NB4 (cell line): ENCODE data around the gene RPP40.
A peak's percentile ranks its signal among the peaks of the same experiment; 100 is the strongest.

Experiments
- DNase-seq: peaks from one replicate; pipeline ENCODE4 v3.0.0; 2010; ENCODE audit warnings: low read depth
- H3K4me3 ChIP-seq: one replicate; pipeline ENCODE4 v1.5.1; 2011; ENCODE audit warnings: mild to moderate bottlenecking, low read depth, low read length, moderate library complexity
- MYC ChIP-seq: IDR thresholded peaks from 2 replicates; pipeline ENCODE4 v1.6.1; 2011; ENCODE audit warnings: low read depth, low read length
- POLR2A ChIP-seq: IDR thresholded peaks from 2 replicates; pipeline ENCODE4 v1.6.1; 2011; ENCODE audit warnings: mild to moderate bottlenecking; ENCODE audit not compliant: insufficient read length; ENCODE audit errors: extremely low read depth
- TF ChIP-seq, protein P1 (sequence below): IDR thresholded peaks from 2 replicates; pipeline ENCODE4 v1.6.1; 2011; ENCODE audit warnings: low read depth, low read length
- TF ChIP-seq, protein P2 (sequence below): IDR thresholded peaks from one replicate; pipeline ENCODE4 v1.5.1; 2012; ENCODE audit warnings: low read depth, low read length

The RPP40 gene, protein sequence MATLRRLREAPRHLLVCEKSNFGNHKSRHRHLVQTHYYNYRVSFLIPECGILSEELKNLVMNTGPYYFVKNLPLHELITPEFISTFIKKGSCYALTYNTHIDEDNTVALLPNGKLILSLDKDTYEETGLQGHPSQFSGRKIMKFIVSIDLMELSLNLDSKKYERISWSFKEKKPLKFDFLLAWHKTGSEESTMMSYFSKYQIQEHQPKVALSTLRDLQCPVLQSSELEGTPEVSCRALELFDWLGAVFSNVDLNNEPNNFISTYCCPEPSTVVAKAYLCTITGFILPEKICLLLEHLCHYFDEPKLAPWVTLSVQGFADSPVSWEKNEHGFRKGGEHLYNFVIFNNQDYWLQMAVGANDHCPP

DNA sequence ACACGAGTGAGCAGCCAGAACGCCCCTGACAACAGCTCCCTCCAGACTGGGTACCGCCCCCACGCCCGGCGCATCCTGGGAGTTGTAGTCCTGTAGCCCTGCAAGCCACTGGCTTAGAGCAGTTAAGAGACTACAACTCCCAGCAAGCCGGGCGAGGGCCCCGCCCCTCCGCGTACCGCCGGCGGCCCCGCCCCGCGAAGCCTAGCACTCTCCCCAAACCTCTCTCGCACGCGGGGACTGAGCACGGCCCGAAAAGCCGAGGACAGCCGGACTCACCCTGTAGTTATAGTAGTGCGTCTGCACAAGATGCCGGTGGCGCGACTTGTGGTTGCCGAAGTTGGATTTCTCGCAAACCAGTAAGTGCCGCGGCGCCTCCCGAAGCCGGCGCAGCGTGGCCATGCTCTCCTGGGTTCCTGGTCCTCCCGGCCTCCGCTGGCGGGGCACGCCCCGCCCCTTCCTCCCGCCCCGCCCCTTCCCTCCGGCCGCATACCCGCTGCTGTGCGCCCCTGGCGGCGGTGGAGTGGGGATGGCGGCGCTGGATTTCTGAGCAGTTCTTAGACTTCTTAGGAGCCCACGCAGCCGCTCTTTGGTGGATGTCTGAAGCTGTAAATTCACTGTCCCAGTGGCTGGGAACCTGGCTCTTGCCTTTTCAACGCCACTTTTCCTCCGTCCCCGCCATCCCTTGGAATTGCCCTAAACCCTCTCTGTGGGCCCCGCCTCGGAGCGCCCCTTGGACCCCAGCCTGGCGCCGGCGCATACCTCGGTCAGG lies at the start of gene RPP40:
Gene RPP40 (minus strand): TSS at position 434 of the 769 bp plus-strand sequence. CDS start 35 bp downstream, at position 399.
- TF ChIP-seq, protein P1, sequence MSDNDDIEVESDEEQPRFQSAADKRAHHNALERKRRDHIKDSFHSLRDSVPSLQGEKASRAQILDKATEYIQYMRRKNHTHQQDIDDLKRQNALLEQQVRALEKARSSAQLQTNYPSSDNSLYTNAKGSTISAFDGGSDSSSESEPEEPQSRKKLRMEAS = peak; percentile 63
- TF ChIP-seq, protein P2, sequence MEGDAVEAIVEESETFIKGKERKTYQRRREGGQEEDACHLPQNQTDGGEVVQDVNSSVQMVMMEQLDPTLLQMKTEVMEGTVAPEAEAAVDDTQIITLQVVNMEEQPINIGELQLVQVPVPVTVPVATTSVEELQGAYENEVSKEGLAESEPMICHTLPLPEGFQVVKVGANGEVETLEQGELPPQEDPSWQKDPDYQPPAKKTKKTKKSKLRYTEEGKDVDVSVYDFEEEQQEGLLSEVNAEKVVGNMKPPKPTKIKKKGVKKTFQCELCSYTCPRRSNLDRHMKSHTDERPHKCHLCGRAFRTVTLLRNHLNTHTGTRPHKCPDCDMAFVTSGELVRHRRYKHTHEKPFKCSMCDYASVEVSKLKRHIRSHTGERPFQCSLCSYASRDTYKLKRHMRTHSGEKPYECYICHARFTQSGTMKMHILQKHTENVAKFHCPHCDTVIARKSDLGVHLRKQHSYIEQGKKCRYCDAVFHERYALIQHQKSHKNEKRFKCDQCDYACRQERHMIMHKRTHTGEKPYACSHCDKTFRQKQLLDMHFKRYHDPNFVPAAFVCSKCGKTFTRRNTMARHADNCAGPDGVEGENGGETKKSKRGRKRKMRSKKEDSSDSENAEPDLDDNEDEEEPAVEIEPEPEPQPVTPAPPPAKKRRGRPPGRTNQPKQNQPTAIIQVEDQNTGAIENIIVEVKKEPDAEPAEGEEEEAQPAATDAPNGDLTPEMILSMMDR = peak; percentile 78
- peak; percentile 83; the same call in 1 of the 2 replicates for TF ChIP-seq MYC
- peak; percentile 78 for TF ChIP-seq POLR2A
- H3K4me3 ChIP-seq = peak within 1 kb of the TSS; percentile 76
- peak; percentile 98 for DNase-seq

DNA sequence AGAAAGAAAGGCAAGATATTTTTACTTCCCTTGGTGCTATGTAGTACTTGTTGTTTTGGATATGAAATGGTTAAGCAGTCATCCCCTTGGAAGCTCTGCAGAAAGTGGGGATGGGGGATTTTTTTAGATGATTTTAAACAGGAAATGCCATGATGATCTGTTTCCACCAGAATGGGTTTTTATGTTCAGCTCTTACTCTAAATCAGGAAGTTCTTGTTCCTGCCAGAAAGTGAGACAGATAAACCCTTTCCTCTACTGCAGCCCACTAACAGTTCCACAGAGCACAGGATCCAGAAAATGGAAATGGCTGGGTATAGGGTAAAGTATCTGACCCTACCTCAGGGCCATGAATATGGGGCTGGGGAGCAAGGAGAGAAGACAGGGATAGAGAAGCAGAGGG lies 49.2 kb upstream of the RPP40 start:
- no peak overlapping the region for H3K4me3 ChIP-seq
- TF ChIP-seq POLR2A (no peak), MYC (no peak)
- TF ChIP-seq, protein P2 = no peak
- TF ChIP-seq, protein P1 = no peak
- DNase-seq = peak; percentile 42

DNA sequence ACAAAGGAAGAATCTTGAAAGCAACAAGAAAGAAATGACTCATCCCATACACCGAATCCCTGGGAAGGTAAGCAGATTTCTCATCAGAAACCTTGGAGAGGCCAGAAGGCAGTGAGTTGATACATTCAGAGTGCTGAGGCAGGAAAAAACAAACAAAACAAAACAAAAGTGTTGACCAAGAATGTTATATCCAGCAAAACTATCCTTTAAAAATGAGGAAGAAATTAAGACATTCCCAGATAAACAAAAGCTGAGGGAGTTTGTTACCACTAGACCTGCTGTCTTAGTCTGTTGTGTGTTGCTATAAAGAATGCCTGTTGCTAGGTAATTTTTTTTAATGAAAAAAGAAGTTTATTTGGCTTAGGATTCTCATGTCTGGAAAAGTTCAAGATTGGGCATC lies 47.6 kb upstream of the RPP40 start:
- no peak overlapping the region for H3K4me3 ChIP-seq
- no peak for DNase-seq

DNA sequence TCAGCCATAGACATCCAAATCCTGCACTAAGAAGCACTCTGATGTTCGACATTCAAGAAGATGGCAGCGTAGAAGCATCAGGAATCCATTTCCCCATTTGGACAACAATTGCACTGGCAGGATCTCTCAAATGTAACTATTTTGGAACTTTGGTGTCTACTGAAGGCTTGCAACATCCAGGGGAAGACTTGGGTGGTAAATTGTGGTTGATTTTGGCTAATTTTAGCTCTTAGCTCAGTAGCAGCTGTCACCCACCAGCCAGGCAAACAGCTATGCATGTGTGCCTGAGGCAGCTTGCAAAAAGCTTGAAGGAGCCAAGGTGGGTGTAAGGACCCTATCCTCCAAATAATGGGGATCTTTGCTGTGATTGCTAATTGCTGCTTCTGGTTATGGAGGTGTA lies 46.2 kb upstream of the RPP40 start:
- H3K4me3 ChIP-seq = no peak overlapping the region
- peak; percentile 80 for DNase-seq
- TF ChIP-seq, protein P2 = no peak
- TF ChIP-seq POLR2A (no peak), MYC (no peak)
- TF ChIP-seq, protein P1 = no peak

More for the DNA sequence above, 47.6 kb upstream of the RPP40 start:
- no peak for TF ChIP-seq POLR2A
- no peak for TF ChIP-seq MYC
- TF ChIP-seq, protein P2 = no peak
- TF ChIP-seq, protein P1 = no peak

DNA sequence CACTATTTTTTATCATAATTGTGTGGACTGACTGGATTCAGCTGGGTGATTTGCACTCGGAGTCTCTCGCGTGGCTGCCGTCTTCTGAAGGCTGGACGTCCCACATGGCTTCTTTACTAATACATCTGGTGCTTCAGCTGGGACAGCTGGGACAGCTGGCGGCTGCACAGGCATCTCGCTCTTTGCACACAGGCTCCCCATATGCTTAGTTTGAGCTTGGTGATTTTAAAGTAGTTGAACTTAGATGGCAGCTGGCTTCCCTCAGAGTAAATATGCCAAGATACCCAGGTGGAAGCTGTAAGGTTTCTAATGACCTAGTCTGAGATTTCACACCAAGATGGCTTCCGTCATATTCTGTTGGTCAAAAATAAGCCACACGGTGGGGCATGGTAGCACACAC lies 42.6 kb upstream of the RPP40 start:
- TF ChIP-seq POLR2A (no peak), MYC (no peak)
- TF ChIP-seq, protein P2 = no peak
- TF ChIP-seq, protein P1 = no peak
- no peak overlapping the region for H3K4me3 ChIP-seq
- DNase-seq = no peak
